Measurements from ENCODE around the gene POC1A. TPM values are rescaled to one million over a fixed set of nuclear protein-coding genes. Genes with fewer than 3 reads are reported as not detected.
A peak's percentile ranks its signal among the peaks of the same experiment; 100 is the strongest.

The POC1A gene
- polyA plus RNA-seq, 1 of the 3 experiments (the other 2 are of a cell fraction) = 11.7 TPM

DNA sequence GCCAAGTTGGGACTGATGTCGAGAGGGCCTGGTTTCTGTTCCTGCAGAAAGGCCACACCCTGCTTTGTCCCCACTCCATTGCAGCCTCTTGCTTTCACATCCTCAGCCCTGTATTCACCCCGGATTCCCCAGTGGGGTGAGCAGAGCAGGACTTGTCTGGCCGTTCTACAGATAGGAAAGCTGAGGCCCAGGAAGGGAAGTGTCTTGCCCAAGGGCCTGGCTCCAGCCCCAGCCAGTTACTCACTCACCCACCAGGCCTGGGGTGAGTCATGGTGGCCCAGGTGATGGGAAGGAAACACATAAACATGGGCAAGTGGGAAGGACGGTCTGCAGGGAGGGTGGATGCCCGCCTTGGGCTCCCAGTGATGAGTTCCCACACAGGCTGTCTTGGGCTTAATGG is 91.7 kb downstream of the POC1A start (continued):
- TF ChIP-seq NRF1 (IDR thresholded peaks at IDR 0.05; ENCODE audit: low read depth, low read length) (no peak), GABPA (IDR thresholded peaks at IDR 0.05; ENCODE audit: low read depth) (no peak), TCF12 (IDR thresholded peaks at IDR 0.05) (peak; percentile 76), MEF2A (IDR thresholded peaks at IDR 0.05; ENCODE audit: borderline replicate concordance, low read depth) (no peak), NFIC (IDR thresholded peaks at IDR 0.05; ENCODE audit: borderline replicate concordance) (no peak; the same call in 1 of the 2 replicates), POLR2AphosphoS5 (IDR thresholded peaks at IDR 0.05; ENCODE audit: low read depth, low read length) (no peak), FOXJ3 (CRISPR knock-in tag; IDR thresholded peaks at IDR 0.05) (no peak), RXRA (IDR thresholded peaks at IDR 0.05; ENCODE audit: borderline replicate concordance, low read depth) (no peak), MXI1 (IDR thresholded peaks at IDR 0.05; ENCODE audit: low read depth, low read length) (no peak)
- TF ChIP-seq, protein P1, sequence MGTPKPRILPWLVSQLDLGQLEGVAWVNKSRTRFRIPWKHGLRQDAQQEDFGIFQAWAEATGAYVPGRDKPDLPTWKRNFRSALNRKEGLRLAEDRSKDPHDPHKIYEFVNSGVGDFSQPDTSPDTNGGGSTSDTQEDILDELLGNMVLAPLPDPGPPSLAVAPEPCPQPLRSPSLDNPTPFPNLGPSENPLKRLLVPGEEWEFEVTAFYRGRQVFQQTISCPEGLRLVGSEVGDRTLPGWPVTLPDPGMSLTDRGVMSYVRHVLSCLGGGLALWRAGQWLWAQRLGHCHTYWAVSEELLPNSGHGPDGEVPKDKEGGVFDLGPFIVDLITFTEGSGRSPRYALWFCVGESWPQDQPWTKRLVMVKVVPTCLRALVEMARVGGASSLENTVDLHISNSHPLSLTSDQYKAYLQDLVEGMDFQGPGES (IDR thresholded peaks at IDR 0.05; ENCODE audit: low read depth, low read length) = no peak

DNA sequence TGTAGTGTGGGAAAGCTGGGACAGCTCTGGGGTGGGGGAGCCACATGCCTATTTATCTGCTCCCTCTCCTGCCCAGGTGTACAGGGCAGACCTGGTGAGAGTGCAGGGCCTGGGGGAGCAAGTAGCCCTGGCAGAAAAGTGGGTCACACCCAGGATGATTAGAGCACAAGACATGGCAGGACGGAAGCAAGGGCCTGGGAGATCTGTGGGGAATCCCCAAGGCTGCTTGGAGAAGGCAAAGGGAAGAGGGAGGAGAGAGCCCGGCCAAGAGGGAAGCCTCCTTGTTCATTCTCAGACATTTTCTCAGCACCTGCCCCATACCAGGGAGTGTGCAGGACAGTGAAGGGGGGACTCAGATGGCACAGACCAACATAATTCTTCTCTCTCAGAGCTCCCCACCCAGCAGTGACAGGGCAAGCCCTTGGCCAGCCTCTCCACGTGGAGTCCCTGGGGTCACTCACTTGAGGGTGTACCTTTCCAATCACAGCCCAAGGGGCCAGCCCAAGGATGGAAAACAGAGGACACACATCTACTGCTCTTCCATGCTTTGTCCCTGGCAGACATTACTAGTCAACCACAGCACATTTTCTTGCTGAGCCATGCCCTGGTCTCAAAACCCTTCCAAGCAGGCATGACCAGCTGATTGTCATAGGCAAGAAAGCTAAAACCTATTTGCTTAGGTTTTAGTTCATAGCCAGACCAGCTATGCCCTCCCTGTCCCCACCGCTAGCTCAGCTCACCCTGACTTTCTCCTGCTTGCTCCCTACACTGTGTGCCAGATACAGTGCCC is 92.9 kb downstream of the POC1A start:
- H3K27ac ChIP-seq (ENCODE audit: low read depth in 2 of 2, low read length in 1 of 2) = no peak overlapping the region; a peak in 1 of 4 replicates
- H2AFZ ChIP-seq (ENCODE audit: low read depth) = no peak overlapping the region
- 96% methylated on average over 4 of the region's 4 CpGs for WGBS (ENCODE audit: low lambda C conversion rate)
- CTCF ChIA-PET = interaction anchor here (1.8 to 29.9 kb wide), 3 partner anchors 30 to 62 kb away, joined by 5 to 983 read pairs (median 6); no protein-coding TSS in a partner anchor
- POLR2A ChIA-PET = no interaction called here
- peaks cover 0 to 81% of the 10 kb centered on the region in 2 experiments; a peak in 2 of 4 replicates for H3K4me1 ChIP-seq (ENCODE audit: control insufficient read depth in 1 of 2, insufficient read depth in 2 of 2, low read depth in 1 of 2, low read length in 1 of 2)
- H3F3A ChIP-seq (replicated peaks; ENCODE audit: insufficient read depth) = no peaks in the 10 kb centered on the region
- no peak for DNase-seq
- no peaks in the 10 kb centered on the region for H3K9me3 ChIP-seq
- H3K36me3 ChIP-seq (replicated peaks in 1 of 2; ENCODE audit: control insufficient read depth in 1 of 2, insufficient read depth in 2 of 2, low read length in 1 of 2) = no peaks in the 10 kb centered on the region
- H3K4me2 ChIP-seq = no peak overlapping the region
- no peaks in the 10 kb centered on the region for H3K9me2 ChIP-seq
- no peak for TF ChIP-seq NFIC (IDR thresholded peaks at IDR 0.05; ENCODE audit: borderline replicate concordance)
- no peak for TF ChIP-seq FOXM1 (IDR thresholded peaks at IDR 0.05; ENCODE audit: low read depth)
- no peak for TF ChIP-seq JUND (IDR thresholded peaks at IDR 0.05)
- TF ChIP-seq, protein P2, sequence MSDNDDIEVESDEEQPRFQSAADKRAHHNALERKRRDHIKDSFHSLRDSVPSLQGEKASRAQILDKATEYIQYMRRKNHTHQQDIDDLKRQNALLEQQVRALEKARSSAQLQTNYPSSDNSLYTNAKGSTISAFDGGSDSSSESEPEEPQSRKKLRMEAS (IDR thresholded peaks at IDR 0.05; ENCODE audit: low read depth) = no peak
- TF ChIP-seq EP300 (IDR thresholded peaks at IDR 0.05; ENCODE audit: borderline replicate concordance in 1 of 2, low read depth in 1 of 2, low read length in 1 of 2) = no peak
- TF ChIP-seq SMC3 (IDR thresholded peaks at IDR 0.05; ENCODE audit: low read depth, low read length) = no peak
- TF ChIP-seq, protein P1 (IDR thresholded peaks at IDR 0.05; ENCODE audit: low read depth, low read length) = no peak
- no peak for TF ChIP-seq MEF2A (IDR thresholded peaks at IDR 0.05; ENCODE audit: borderline replicate concordance, low read depth)
- no peak for TF ChIP-seq MXI1 (IDR thresholded peaks at IDR 0.05; ENCODE audit: low read depth, low read length)
- TF ChIP-seq RCOR1 (IDR thresholded peaks at IDR 0.05; ENCODE audit: low read length) = no peak
- TF ChIP-seq, protein P3, sequence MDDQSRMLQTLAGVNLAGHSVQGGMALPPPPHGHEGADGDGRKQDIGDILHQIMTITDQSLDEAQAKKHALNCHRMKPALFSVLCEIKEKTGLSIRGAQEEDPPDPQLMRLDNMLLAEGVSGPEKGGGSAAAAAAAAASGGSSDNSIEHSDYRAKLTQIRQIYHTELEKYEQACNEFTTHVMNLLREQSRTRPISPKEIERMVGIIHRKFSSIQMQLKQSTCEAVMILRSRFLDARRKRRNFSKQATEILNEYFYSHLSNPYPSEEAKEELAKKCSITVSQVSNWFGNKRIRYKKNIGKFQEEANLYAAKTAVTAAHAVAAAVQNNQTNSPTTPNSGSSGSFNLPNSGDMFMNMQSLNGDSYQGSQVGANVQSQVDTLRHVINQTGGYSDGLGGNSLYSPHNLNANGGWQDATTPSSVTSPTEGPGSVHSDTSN (IDR thresholded peaks at IDR 0.05) = no peak
- no peak for TF ChIP-seq GATA2 (CRISPR knock-in tag; IDR thresholded peaks at IDR 0.05)
- no peaks in the 10 kb centered on the region for H4K20me1 ChIP-seq (ENCODE audit: insufficient read depth)
- H3K4me3 ChIP-seq (ENCODE audit: low read depth in 2 of 2, low read length in 1 of 2) = no peak overlapping the region
- H3K27me3 ChIP-seq (ENCODE audit: insufficient read depth) = no peaks in the 10 kb centered on the region
- peaks cover 5% of the 10 kb centered on the region; the same call in 1 of the 2 replicates for H3K79me2 ChIP-seq (ENCODE audit: insufficient read depth)
- H3K9ac ChIP-seq = no peak overlapping the region
